Ovary (tissue), 9 donors: ENCODE data around the gene RNF186. TPM values are rescaled to one million over a fixed set of nuclear protein-coding genes. Genes with fewer than 3 reads are reported as not detected.

ENCODE experiments used
- DNase-seq, 5 donors: peaks; one replicate each; pipeline ENCODE4 v3.0.0-alpha.2; 2019 to 2020
- H3K27ac ChIP-seq, 2 donors: fragments of 200-600 bp; one replicate each; pipeline versions ENCODE4 v1.5.1 to v1.8.0; 2019 to 2022
- H3K27me3 ChIP-seq: fragments of 200-600 bp; one replicate; pipeline ENCODE4 v1.8.0; 2022
- H3K36me3 ChIP-seq: fragments of 200-600 bp; sonication (generic); one replicate; pipeline ENCODE4 v1.5.1; 2019
- H3K4me1 ChIP-seq: one replicate; pipeline ENCODE4 v1.8.1; 2013; ENCODE audit warnings: mild to moderate bottlenecking, moderate library complexity; ENCODE audit not compliant: insufficient read depth
- H3K4me3 ChIP-seq: fragments of 200-600 bp; sonication (generic); one replicate; pipeline ENCODE4 v1.5.1; 2017
- H3K9me3 ChIP-seq, 2 donors: fragments of 200-600 bp in 1 of 2; sonication (generic) in 1 of 2; one replicate each; pipeline versions ENCODE4 v1.5.1 to v1.8.1; 2013 to 2019; ENCODE audit warnings: mild to moderate bottlenecking in 1 of 2, moderate library complexity in 1 of 2
- EP300 ChIP-seq: sonication (generic); formaldehyde crosslinking; IDR thresholded peaks from one replicate; pipeline ENCODE4 v1.6.1; 2017; ENCODE audit warnings: antibody characterized with exemption
- POLR2A ChIP-seq: fragments of 450-650 bp; IDR thresholded peaks from one replicate; pipeline ENCODE4 v1.6.1; 2017; ENCODE audit warnings: antibody characterized with exemption, mild to moderate bottlenecking, moderate library complexity
- WGBS, 3 donors: extraction: QIAGEN DNeasy Blood & Tissue Kit in 1 of 3; methylation state at CpG; one replicate each; pipeline versions ENCODE4 v1.1.5 to v1.1.7; 2013 to 2017; 5-methylcytosine and 5-hydroxymethylcytosine counted together
- intact Hi-C, 4 donors: fragments of 100-400 bp; cut with DNase I; formaldehyde crosslinking; loops; one replicate each; pipeline versions ENCODE4 v1.11.0 to v1.15.1; 2022 to 2023
- polyA plus RNA-seq, 2 donors: library from polyadenylated mRNA; stranded (reverse); fragments of 200-250 nt in 1 of 2; fragments of 350-450 nt in 1 of 2; fragmentation: Illumina TruSeq in 1 of 2; extraction: RNeasy Lipid Tissue Mini Kit (QIAGEN cat#74804) in 1 of 2; gene quantifications; one replicate each; pipeline ENCODE4 v1.2.3, GENCODE V29; 2013 to 2014
- total RNA-seq, 7 donors: library from RNA; depleted of rRNA in 2 of 7; stranded (reverse); fragments of >200 nt in 2 of 7; fragmentation: NEBNext Ultra II Directional in 3 of 7; extraction: Animal tissue kit (Norgen Biotek cat#: 25700) in 3 of 7; gene quantifications; one replicate each; pipeline versions ENCODE4 v1.1.0 to v1.2.4, GENCODE V29; 2016 to 2023
- TF ChIP-seq, protein P1 (sequence below), 3 donors: fragments of 450-650 bp in 2 of 3; fragments of 200-600 bp in 1 of 3; IDR thresholded peaks; one replicate each; pipeline versions ENCODE4 v1.5.1 to v1.8.0; 2016 to 2022; ENCODE audit warnings: antibody characterized with exemption in 3 of 3, mild to moderate bottlenecking in 1 of 3
- donor health status: DM: no; HTN: no; CAD: no; lungs with moderate emphysema.
- donor health status: DM: no; HTN: no; CAD: no.
- donor health status: Bipolar disorder and iron deficiency.
- donor health status: DM: yes; HTN: yes; CAD: no.
- donor health status: DM: no; HTN: no; CAD: no.
- donor health status: DM: yes; HTN: yes; CAD: no.

The RNF186 gene
- total and polyA plus RNA-seq, 9 donors = 0.11 to 1.4 (median 0.36) TPM; not detected in 4

DNA sequence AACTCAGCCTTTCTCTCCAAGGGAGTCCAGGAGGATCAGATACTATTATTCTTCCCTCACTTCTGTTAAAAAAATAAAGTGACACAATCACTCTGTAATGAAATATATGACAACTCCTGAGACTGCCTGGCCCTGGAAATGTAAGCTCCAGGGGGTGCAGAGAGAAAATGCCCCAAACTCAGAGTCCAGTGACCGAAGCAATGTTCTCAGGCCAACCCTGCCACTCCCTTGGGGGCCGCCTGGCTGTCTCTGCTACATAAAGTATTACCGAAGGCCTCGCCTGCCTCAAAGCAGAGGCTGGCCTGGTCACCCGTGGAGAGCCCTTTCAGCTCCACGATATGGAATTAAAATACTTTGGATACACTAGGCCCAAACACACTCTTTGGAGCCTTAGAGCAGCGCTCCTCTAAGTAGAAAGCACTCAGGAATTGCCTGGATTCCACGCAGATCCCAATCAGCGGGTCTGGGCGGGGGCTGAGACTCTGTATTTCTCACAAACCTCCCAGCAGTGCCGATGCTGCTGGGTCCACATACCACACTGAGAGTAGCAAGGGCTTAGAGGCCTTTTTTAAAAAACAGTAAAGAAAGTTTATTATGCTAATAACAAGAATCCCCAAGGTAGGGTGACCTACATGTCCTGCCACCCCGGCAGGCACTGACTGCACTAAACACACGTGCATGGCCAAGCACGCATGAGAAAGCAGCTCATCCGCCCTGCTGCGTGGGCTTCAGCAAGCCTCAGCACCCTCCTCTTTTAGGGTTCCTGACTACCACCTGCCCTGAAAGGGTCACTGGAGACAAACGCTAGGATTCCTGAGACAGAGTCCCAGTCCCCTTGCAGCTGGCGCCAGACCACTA is 46.5 kb downstream of the RNF186 start:
- no peak for DNase-seq
- Histone ChIP-seq H3K27ac (no peak overlapping the region), H3K36me3 (no peaks in the 10 kb centered on the region), H3K4me3 (no peak overlapping the region), H3K27me3 (no peaks in the 10 kb centered on the region), H3K4me1 (no peaks in the 10 kb centered on the region), H3K9me3 (no peaks in the 10 kb centered on the region)
- 83 to 86% (median 86%) methylated on average over 18 of the region's 18 CpGs for WGBS, 3 donors
- no peak for TF ChIP-seq EP300
- TF ChIP-seq, protein P1, sequence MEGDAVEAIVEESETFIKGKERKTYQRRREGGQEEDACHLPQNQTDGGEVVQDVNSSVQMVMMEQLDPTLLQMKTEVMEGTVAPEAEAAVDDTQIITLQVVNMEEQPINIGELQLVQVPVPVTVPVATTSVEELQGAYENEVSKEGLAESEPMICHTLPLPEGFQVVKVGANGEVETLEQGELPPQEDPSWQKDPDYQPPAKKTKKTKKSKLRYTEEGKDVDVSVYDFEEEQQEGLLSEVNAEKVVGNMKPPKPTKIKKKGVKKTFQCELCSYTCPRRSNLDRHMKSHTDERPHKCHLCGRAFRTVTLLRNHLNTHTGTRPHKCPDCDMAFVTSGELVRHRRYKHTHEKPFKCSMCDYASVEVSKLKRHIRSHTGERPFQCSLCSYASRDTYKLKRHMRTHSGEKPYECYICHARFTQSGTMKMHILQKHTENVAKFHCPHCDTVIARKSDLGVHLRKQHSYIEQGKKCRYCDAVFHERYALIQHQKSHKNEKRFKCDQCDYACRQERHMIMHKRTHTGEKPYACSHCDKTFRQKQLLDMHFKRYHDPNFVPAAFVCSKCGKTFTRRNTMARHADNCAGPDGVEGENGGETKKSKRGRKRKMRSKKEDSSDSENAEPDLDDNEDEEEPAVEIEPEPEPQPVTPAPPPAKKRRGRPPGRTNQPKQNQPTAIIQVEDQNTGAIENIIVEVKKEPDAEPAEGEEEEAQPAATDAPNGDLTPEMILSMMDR (IDR thresholded peaks at IDR 0.05) = no peak
- TF ChIP-seq POLR2A = no peak
- intact Hi-C loops = no loop called here

- Histone ChIP-seq H3K9me3 (no peaks in the 10 kb centered on the region), H3K27me3 (no peaks in the 10 kb centered on the region), H3K36me3 (no peaks in the 10 kb centered on the region), H3K4me1 (no peaks in the 10 kb centered on the region), H3K27ac (no peak overlapping the region), H3K4me3 (no peak overlapping the region)
- TF ChIP-seq, protein P1 (IDR thresholded peaks at IDR 0.05) = no peak
- TF ChIP-seq POLR2A = no peak
- no peak for TF ChIP-seq EP300
- intact Hi-C loops = no loop called here
- DNase-seq = no peak
- 69 to 75% (median 72%) methylated on average over 10 of the region's 10 CpGs for WGBS, 3 donors
Measured at GRCh38 chr1:19765623-19766022, 49.5 kb downstream of the RNF186 start.

- H3K36me3 ChIP-seq = no peaks in the 10 kb centered on the region
- DNase-seq = no peak
- no peaks in the 10 kb centered on the region for H3K9me3 ChIP-seq
- WGBS, 3 donors = 89 to 90% (median 89%) methylated on average over 5 of the region's 5 CpGs
- no peaks in the 10 kb centered on the region for H3K4me1 ChIP-seq
- no peaks in the 10 kb centered on the region for H3K27me3 ChIP-seq
- H3K27ac ChIP-seq = no peak overlapping the region
- H3K4me3 ChIP-seq = no peak overlapping the region
- no peak for TF ChIP-seq POLR2A
- TF ChIP-seq, protein P1 (IDR thresholded peaks at IDR 0.05) = no peak
- TF ChIP-seq EP300 = no peak
- intact Hi-C loops = no loop called here
Measured at GRCh38 chr1:19764848-19765247, 50.2 kb downstream of the RNF186 start.

Other genes starting within 250 kb of the RNF186 start
- 100 to 1,000 TPM; 217 to 852 (median 530) TPM for gene NBL1, start 171.0 kb downstream of the RNF186 start, total RNA-seq
- gene NBL1, start 171.0 kb downstream of the RNF186 start, polyA plus RNA-seq = 100 to 1,000 TPM; 127 to 525 TPM
- not detected for gene HTR6, start 150.4 kb downstream of the RNF186 start, total RNA-seq
- gene HTR6, start 150.4 kb downstream of the RNF186 start, polyA plus RNA-seq = not detected
- gene TMCO4, start 15.4 kb downstream of the RNF186 start, total RNA-seq = 10 to 100 TPM; 16.8 to 26.0 (median 21.4) TPM
- 10 to 100 TPM; 14.2 to 14.4 TPM for gene TMCO4, start 15.4 kb downstream of the RNF186 start, polyA plus RNA-seq
- gene OTUD3, start 67.1 kb upstream of the RNF186 start, total RNA-seq = 10 to 100 TPM in 4 of 7 donors, 1 to 10 TPM in 3; 3.8 to 19.7 (median 10.1) TPM
- gene OTUD3, start 67.1 kb upstream of the RNF186 start, polyA plus RNA-seq = 1 to 10 TPM; 3.0 to 6.9 TPM
- gene PLA2G2E, start 108.3 kb upstream of the RNF186 start, total RNA-seq = not detected
- gene PLA2G2E, start 108.3 kb upstream of the RNF186 start, polyA plus RNA-seq = not detected
- gene PLA2G2A, start 164.3 kb upstream of the RNF186 start, total RNA-seq = 100 to 1,000 TPM in 4 of 7 donors, 10 to 100 TPM in 3; 23.0 to 819 (median 143) TPM
- gene PLA2G2A, start 164.3 kb upstream of the RNF186 start, polyA plus RNA-seq = 100 to 1,000 TPM; 126 to 262 TPM